ENCODE measurements around the gene GPR183.

The GPR183 gene

DNA sequence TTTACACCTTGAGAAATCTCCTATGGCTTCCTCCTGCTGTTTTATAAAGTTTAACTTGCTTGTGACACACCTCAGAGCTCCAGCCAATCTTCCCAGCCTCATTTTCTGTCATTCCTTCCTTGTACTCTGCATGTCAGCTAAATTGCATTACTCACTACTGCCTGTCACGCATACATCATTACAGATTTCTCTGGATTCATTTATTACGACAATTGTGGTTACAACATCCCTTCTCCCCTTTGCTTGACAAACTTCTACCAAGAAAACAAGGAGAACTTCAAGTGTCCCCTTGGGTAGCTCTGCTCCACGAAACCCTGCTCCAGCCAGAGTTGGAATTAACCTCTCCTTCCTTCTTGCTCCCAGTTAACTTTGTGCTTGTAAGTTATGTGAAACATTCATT, 27.0 kb downstream of the GPR183 start:
- peaks cover 86% of the 10 kb centered on the region for H3K4me1 Mint-ChIP-seq
- no peak overlapping the region for H3K4me3 Mint-ChIP-seq
- no peaks in the 10 kb centered on the region for H3K27me3 Mint-ChIP-seq
- peaks cover 26% of the 10 kb centered on the region for H3K36me3 Mint-ChIP-seq (ENCODE audit: insufficient read depth)
- ATAC-seq (replicated peaks; ENCODE audit: extremely low read depth, poor library complexity, severe bottlenecking) = no peak
- no peak for DNase-seq (ENCODE audit: low spot score in 2 of 2)
- no peaks in the 10 kb centered on the region for H3K9me3 Mint-ChIP-seq
- peak overlapping the region; percentile 96 for H3K27ac Mint-ChIP-seq (ENCODE audit: low read depth)

- DNase-seq (ENCODE audit: low spot score in 2 of 2) = no peak
- peaks cover 29% of the 10 kb centered on the region for H3K36me3 Mint-ChIP-seq (ENCODE audit: insufficient read depth)
- H3K27me3 Mint-ChIP-seq = no peaks in the 10 kb centered on the region
- H3K27ac Mint-ChIP-seq (ENCODE audit: low read depth) = peak overlapping the region; percentile 99
- H3K9me3 Mint-ChIP-seq = no peaks in the 10 kb centered on the region
- peak overlapping the region; percentile 21 for H3K4me3 Mint-ChIP-seq
- H3K4me1 Mint-ChIP-seq = peaks cover 86% of the 10 kb centered on the region
- ATAC-seq (replicated peaks; ENCODE audit: extremely low read depth, poor library complexity, severe bottlenecking) = no peak
These were observed 27.6 kb downstream of the GPR183 start for GRCh38 chr13:99279637-99280036.

DNA sequence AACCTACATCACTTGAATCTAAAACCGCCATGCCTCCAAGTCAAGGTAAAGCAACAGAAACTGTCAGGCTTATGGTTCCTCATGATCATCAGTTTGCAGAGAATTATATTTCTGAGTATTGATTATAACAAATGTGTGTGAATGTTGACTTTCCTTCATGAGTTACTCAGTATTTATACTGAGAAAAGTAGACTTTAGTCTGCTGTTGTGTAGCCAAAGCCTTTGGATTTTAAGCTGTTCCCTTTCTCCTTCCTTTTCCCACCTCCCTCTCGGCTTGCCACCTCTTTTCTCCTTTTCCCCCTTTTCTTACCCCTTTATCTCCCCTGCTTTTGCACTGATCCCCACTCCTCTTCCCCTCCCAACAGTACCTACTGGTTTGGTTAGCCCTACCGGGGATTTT, 28.4 kb downstream of the GPR183 start:
- no peak for ATAC-seq (replicated peaks; ENCODE audit: extremely low read depth, poor library complexity, severe bottlenecking)
- peaks cover 89% of the 10 kb centered on the region for H3K4me1 Mint-ChIP-seq
- H3K36me3 Mint-ChIP-seq (ENCODE audit: insufficient read depth) = peaks cover 29% of the 10 kb centered on the region
- H3K4me3 Mint-ChIP-seq = peak overlapping the region; percentile 21
- peak overlapping the region; percentile 99 for H3K27ac Mint-ChIP-seq (ENCODE audit: low read depth)
- no peaks in the 10 kb centered on the region for H3K27me3 Mint-ChIP-seq
- no peak for DNase-seq (ENCODE audit: low spot score in 2 of 2)
- no peaks in the 10 kb centered on the region for H3K9me3 Mint-ChIP-seq

- ATAC-seq (replicated peaks; ENCODE audit: extremely low read depth, poor library complexity, severe bottlenecking) (no peak), DNase-seq (ENCODE audit: low spot score in 2 of 2) (no peak)
- H3K27ac Mint-ChIP-seq (ENCODE audit: low read depth) = peak overlapping the region; percentile 99
- no peaks in the 10 kb centered on the region for H3K9me3 Mint-ChIP-seq
- no peak overlapping the region for H3K4me3 Mint-ChIP-seq
- peaks cover 33% of the 10 kb centered on the region for H3K36me3 Mint-ChIP-seq (ENCODE audit: insufficient read depth)
- peaks cover 95% of the 10 kb centered on the region for H3K4me1 Mint-ChIP-seq
- no peaks in the 10 kb centered on the region for H3K27me3 Mint-ChIP-seq
These were observed 29.0 kb downstream of the GPR183 start for GRCh38 chr13:99278200-99278599.

- H3K36me3 Mint-ChIP-seq (ENCODE audit: insufficient read depth) = peaks cover 33% of the 10 kb centered on the region
These were observed 29.6 kb downstream of the GPR183 start for GRCh38 chr13:99277629-99278028.

DNA sequence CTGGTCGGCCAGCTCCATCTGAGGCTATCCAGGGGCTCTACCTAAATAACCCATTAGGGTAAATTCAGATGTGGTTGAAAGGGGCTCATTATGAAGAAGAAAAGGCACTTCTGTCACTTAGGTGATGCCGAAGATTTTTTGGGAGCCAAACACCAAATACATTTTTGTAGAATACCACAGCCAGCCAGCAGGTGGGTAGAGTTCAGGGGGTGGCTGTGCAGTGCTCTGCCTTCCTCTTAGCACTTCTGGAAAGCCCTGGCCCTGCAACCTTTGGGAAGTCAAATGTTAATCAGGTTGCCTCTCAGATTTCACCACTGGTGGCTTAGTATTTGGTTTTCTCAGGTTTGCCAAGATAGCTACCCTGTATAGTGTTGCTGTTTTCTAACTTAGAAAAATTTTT, 30.5 kb downstream of the GPR183 start:
- Mint-ChIP-seq H3K27ac (ENCODE audit: low read depth) (peak overlapping the region; percentile 99), H3K4me1 (peaks cover 96% of the 10 kb centered on the region), H3K27me3 (no peaks in the 10 kb centered on the region), H3K9me3 (peaks cover 6% of the 10 kb centered on the region), H3K4me3 (peak overlapping the region; percentile 37), H3K36me3 (ENCODE audit: insufficient read depth) (peaks cover 36% of the 10 kb centered on the region)
- ATAC-seq (replicated peaks; ENCODE audit: extremely low read depth, poor library complexity, severe bottlenecking) (no peak), DNase-seq (ENCODE audit: low spot score in 2 of 2) (no peak)

More at GRCh38 chr13:99277629-99278028, 29.6 kb downstream of the GPR183 start:
- Mint-ChIP-seq H3K9me3 (peaks cover 4% of the 10 kb centered on the region), H3K4me1 (peaks cover 96% of the 10 kb centered on the region), H3K27ac (ENCODE audit: low read depth) (peak overlapping the region; percentile 99), H3K4me3 (peak overlapping the region; percentile 37), H3K27me3 (no peaks in the 10 kb centered on the region)
- ATAC-seq (replicated peaks; ENCODE audit: extremely low read depth, poor library complexity, severe bottlenecking) (no peak), DNase-seq (ENCODE audit: low spot score in 2 of 2) (no peak)

GRCh38 chr13:99275093-99275469, 32.1 kb downstream of the GPR183 start:
- peak overlapping the region; percentile 60 for H3K4me3 Mint-ChIP-seq
- DNase-seq (ENCODE audit: low spot score in 2 of 2) = peak in 1 of 2 donors; percentile 49
- ATAC-seq (replicated peaks; ENCODE audit: extremely low read depth, poor library complexity, severe bottlenecking) = peak; percentile 63
- H3K4me1 Mint-ChIP-seq = peaks cover 96% of the 10 kb centered on the region
- peaks cover 36% of the 10 kb centered on the region for H3K36me3 Mint-ChIP-seq (ENCODE audit: insufficient read depth)
- peak overlapping the region; percentile 99 for H3K27ac Mint-ChIP-seq (ENCODE audit: low read depth)
- H3K9me3 Mint-ChIP-seq = peaks cover 6% of the 10 kb centered on the region
- H3K27me3 Mint-ChIP-seq = no peaks in the 10 kb centered on the region

GRCh38 chr13:99273128-99273527, 34.1 kb downstream of the GPR183 start:
- H3K27ac Mint-ChIP-seq (ENCODE audit: low read depth) = peak overlapping the region; percentile 99
- peaks cover 30% of the 10 kb centered on the region for H3K36me3 Mint-ChIP-seq (ENCODE audit: insufficient read depth)
- peak; percentile 82 for ATAC-seq (replicated peaks; ENCODE audit: extremely low read depth, poor library complexity, severe bottlenecking)
- H3K9me3 Mint-ChIP-seq = peaks cover 6% of the 10 kb centered on the region
- H3K4me1 Mint-ChIP-seq = peaks cover 83% of the 10 kb centered on the region
- no peaks in the 10 kb centered on the region for H3K27me3 Mint-ChIP-seq
- DNase-seq (ENCODE audit: low spot score in 2 of 2) = peak in 1 of 2 donors; percentile 55
- peak overlapping the region; percentile 61 for H3K4me3 Mint-ChIP-seq

GRCh38 chr13:99272481-99272880, 34.7 kb downstream of the GPR183 start:
- Mint-ChIP-seq H3K27me3 (no peaks in the 10 kb centered on the region), H3K27ac (ENCODE audit: low read depth) (peak overlapping the region; percentile 99), H3K4me3 (peak overlapping the region; percentile 61), H3K36me3 (ENCODE audit: insufficient read depth) (peaks cover 28% of the 10 kb centered on the region), H3K9me3 (peaks cover 6% of the 10 kb centered on the region), H3K4me1 (peaks cover 77% of the 10 kb centered on the region)
- no peak for ATAC-seq (replicated peaks; ENCODE audit: extremely low read depth, poor library complexity, severe bottlenecking)
- no peak for DNase-seq (ENCODE audit: low spot score in 2 of 2)

- DNase-seq (ENCODE audit: low spot score in 2 of 2) = no peak
- H3K36me3 Mint-ChIP-seq (ENCODE audit: insufficient read depth) = peaks cover 28% of the 10 kb centered on the region
- no peak overlapping the region for H3K4me3 Mint-ChIP-seq
- peak overlapping the region; percentile 99 for H3K27ac Mint-ChIP-seq (ENCODE audit: low read depth)
- H3K27me3 Mint-ChIP-seq = no peaks in the 10 kb centered on the region
- peaks cover 66% of the 10 kb centered on the region for H3K4me1 Mint-ChIP-seq
- peaks cover 6% of the 10 kb centered on the region for H3K9me3 Mint-ChIP-seq
- no peak for ATAC-seq (replicated peaks; ENCODE audit: extremely low read depth, poor library complexity, severe bottlenecking)
These were observed 36.0 kb downstream of the GPR183 start for GRCh38 chr13:99271249-99271648.

- no peak for DNase-seq (ENCODE audit: low spot score in 2 of 2)
- Mint-ChIP-seq H3K4me3 (no peak overlapping the region), H3K27me3 (no peaks in the 10 kb centered on the region), H3K4me1 (peaks cover 64% of the 10 kb centered on the region), H3K9me3 (peaks cover 6% of the 10 kb centered on the region), H3K27ac (ENCODE audit: low read depth) (peak overlapping the region; percentile 99), H3K36me3 (ENCODE audit: insufficient read depth) (peaks cover 28% of the 10 kb centered on the region)
- no peak for ATAC-seq (replicated peaks; ENCODE audit: extremely low read depth, poor library complexity, severe bottlenecking)
These were observed 36.7 kb downstream of the GPR183 start for GRCh38 chr13:99270518-99270917.

DNA sequence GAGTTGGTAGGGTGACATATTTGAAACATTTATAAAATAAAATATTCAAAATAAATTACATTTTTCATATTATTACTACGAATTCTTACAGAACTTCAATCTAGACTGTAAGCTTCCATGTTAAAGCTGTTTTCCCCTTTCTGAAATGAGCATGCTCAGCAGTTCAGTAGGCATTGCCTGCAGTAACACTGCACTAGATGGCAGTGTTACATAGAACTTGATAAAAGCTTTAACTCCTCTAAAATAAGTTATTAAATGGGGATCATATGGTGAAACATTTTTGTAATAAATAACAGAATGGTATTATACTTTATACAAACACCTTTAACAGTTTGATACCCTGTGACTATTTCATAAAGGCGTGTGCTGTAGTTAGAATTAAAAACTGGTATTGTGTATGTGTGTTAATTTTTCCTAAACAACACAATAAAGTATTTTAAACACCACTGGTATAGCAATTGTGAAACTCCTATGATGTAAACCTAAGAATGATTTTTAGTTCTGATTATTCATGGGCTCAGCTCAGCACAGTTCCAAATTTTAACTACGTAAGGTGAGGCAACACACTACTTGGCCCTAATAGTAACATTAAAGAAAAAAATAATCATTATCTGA, 37.5 kb downstream of the GPR183 start:
- Mint-ChIP-seq H3K36me3 (ENCODE audit: insufficient read depth) (peaks cover 25% of the 10 kb centered on the region), H3K27ac (ENCODE audit: low read depth) (peak overlapping the region; percentile 99), H3K4me3 (no peak overlapping the region), H3K27me3 (no peaks in the 10 kb centered on the region), H3K9me3 (peaks cover 6% of the 10 kb centered on the region), H3K4me1 (peaks cover 60% of the 10 kb centered on the region)
- ATAC-seq (replicated peaks; ENCODE audit: extremely low read depth, poor library complexity, severe bottlenecking) (peak; percentile 45), DNase-seq (ENCODE audit: low spot score in 2 of 2) (no peak)

DNA sequence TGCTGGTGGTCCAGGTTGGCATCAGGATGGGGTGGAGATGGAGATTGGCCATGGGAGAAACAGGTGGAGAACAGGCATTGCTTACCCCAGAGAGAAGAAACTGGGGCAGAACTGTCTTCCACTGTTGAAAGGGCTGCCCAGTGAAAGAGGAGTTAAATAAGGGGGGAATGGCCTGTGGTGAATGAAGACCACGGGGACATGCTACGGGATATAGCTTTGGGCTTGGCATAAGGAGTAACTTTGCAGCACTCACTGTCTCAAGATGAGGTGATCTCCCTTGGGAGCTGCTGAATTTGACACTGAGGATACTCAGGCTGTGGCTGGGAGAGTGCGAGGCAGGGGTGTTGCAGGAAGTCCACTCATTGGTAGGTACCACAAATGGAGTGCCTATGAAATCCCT, 38.4 kb downstream of the GPR183 start:
- Mint-ChIP-seq H3K36me3 (ENCODE audit: insufficient read depth) (peaks cover 23% of the 10 kb centered on the region), H3K4me3 (no peak overlapping the region), H3K4me1 (peaks cover 58% of the 10 kb centered on the region), H3K27ac (ENCODE audit: low read depth) (no peak overlapping the region), H3K27me3 (no peaks in the 10 kb centered on the region), H3K9me3 (peaks cover 6% of the 10 kb centered on the region)
- ATAC-seq (replicated peaks; ENCODE audit: extremely low read depth, poor library complexity, severe bottlenecking) = no peak
- DNase-seq (ENCODE audit: low spot score in 2 of 2) = no peak
